ENCODE results near the gene UNC5A.

UNC5A gene

GRCh38 chr5:176851380-176851779, 41.0 kb downstream of the UNC5A start:
- no peak overlapping the region for H3K27ac ChIP-seq
- no peak overlapping the region for H3K4me3 ChIP-seq
- DNase-seq (ENCODE audit: low spot score): no peak
- no peak for TF ChIP-seq CTCF (IDR thresholded peaks at IDR 0.05)

GRCh38 chr5:176851871-176852658, 41.7 kb downstream of the UNC5A start:
- no peak overlapping the region for H3K4me3 ChIP-seq
- no peak for TF ChIP-seq CTCF (IDR thresholded peaks at IDR 0.05)
- no peak overlapping the region for H3K27ac ChIP-seq
- DNase-seq (ENCODE audit: low spot score): no peak

- Histone ChIP-seq H3K4me3 (no peak overlapping the region), H3K27ac (no peak overlapping the region)
- no peak for DNase-seq (ENCODE audit: low spot score)
- TF ChIP-seq CTCF (IDR thresholded peaks at IDR 0.05): no peak
These were observed 42.9 kb downstream of the UNC5A start for GRCh38 chr5:176853151-176853778.

GRCh38 chr5:176854164-176854563, 43.8 kb downstream of the UNC5A start:
- Histone ChIP-seq H3K4me3 (no peak overlapping the region), H3K27ac (no peak overlapping the region)
- DNase-seq (ENCODE audit: low spot score): no peak
- no peak for TF ChIP-seq CTCF (IDR thresholded peaks at IDR 0.05)

GRCh38 chr5:176855598-176855997, 45.2 kb downstream of the UNC5A start:
- TF ChIP-seq CTCF (IDR thresholded peaks at IDR 0.05): no peak
- no peak overlapping the region for H3K27ac ChIP-seq

GRCh38 chr5:176856746-176857145, 46.4 kb downstream of the UNC5A start:
- DNase-seq (ENCODE audit: low spot score): no peak
- Histone ChIP-seq H3K27ac (no peak overlapping the region), H3K4me3 (no peak overlapping the region)
- TF ChIP-seq CTCF (IDR thresholded peaks at IDR 0.05): no peak

More at GRCh38 chr5:176855598-176855997, 45.2 kb downstream of the UNC5A start:
- no peak for DNase-seq (ENCODE audit: low spot score)
- no peak overlapping the region for H3K4me3 ChIP-seq
